Osteoblast (primary cell): ENCODE results near the gene AKAP13. TPM values are rescaled to one million over a fixed set of nuclear protein-coding genes. Genes with fewer than 3 reads are reported as not detected.
"Not testable (repeated sequence)": the region's sequence is repeated elsewhere in the genome, so short reads cannot be mapped to it uniquely, and the experiment has no call there.

Source experiments
- DNase-seq: peaks from one replicate; pipeline ENCODE4 v3.0.0; 2011; ENCODE audit warnings: low spot score, mixed read lengths; ENCODE audit not compliant: insufficient read length; ENCODE audit errors: missing footprints
- H2AFZ ChIP-seq: 2 replicates; pipeline ENCODE4 v1.6.0; 2011; ENCODE audit warnings: mild to moderate bottlenecking, low read length
- H3K27ac ChIP-seq: 2 replicates; pipeline ENCODE4 v1.5.1; 2011; ENCODE audit warnings: mild to moderate bottlenecking, low read depth, low read length, moderate library complexity
- H3K27me3 ChIP-seq: 2 replicates; pipeline ENCODE4 v1.6.0; 2012; ENCODE audit warnings: mild to moderate bottlenecking, control low read depth, inconsistent platforms, low read length, moderate library complexity; ENCODE audit not compliant: insufficient read depth
- H3K36me3 ChIP-seq: 2 replicates; pipeline ENCODE4 v1.5.1; 2011; ENCODE audit warnings: mild to moderate bottlenecking, low read length, control low read depth, moderate library complexity; ENCODE audit not compliant: insufficient read depth
- H3K4me1 ChIP-seq: 2 replicates; pipeline ENCODE4 v1.5.1; 2011; ENCODE audit warnings: mild to moderate bottlenecking, low read length, control low read depth, moderate library complexity; ENCODE audit not compliant: insufficient read depth
- H3K4me2 ChIP-seq: 2 replicates; pipeline ENCODE4 v1.6.0; 2011; ENCODE audit warnings: mild to moderate bottlenecking, low read length; ENCODE audit not compliant: insufficient read depth
- H3K4me3 ChIP-seq: fragments of 200-600 bp; sonication (generic); 3 replicates; pipeline ENCODE4 v1.5.1; 2012; ENCODE audit warnings: mild to moderate bottlenecking, low read length, inconsistent platforms; ENCODE audit not compliant: insufficient read depth
- H3K79me2 ChIP-seq: 2 replicates; pipeline ENCODE4 v1.6.0; 2012; ENCODE audit warnings: mild to moderate bottlenecking, low read length, control low read depth, inconsistent platforms; ENCODE audit not compliant: insufficient read depth
- H3K9me3 ChIP-seq: 2 replicates; pipeline ENCODE4 v1.5.1; 2011; ENCODE audit warnings: low read depth, low read length, control low read depth
- H4K20me1 ChIP-seq: 2 replicates; pipeline ENCODE4 v1.6.0; 2012; ENCODE audit warnings: mild to moderate bottlenecking, low read length, control low read depth; ENCODE audit not compliant: insufficient read depth
- CTCF ChIP-seq: IDR thresholded peaks from 2 replicates; pipeline ENCODE4 v1.5.1; 2011; ENCODE audit warnings: mild to moderate bottlenecking, low read depth, low read length, moderate library complexity; ENCODE audit errors: extremely low read depth
- total RNA-seq: library from RNA; depleted of rRNA; stranded (reverse); fragments of >200 nt; gene quantifications from 2 replicates; pipeline ENCODE4 v1.2.3, GENCODE V29; 2012

The AKAP13 gene
- total RNA-seq, 1 donor, result 77.1 TPM

DNA sequence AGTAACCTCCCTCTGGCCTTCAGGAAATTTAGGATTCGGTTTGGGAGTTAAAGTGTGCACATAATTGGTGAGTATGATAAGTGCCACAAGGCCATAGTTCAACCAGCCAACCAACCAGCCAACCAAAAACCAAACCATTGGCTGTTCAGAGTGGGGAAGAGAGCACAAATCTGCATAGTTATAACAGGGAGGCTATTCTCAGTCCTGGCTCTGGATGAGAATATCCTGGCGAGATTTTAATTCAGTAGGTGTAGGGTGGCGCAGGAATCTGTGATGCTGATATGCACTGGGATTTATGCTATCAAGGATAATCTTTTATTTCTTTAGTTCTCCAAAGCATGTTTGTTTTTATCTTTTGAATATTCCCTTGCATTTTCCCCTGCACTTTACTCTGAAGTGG, 49.1 kb downstream of the AKAP13 start:
- Histone ChIP-seq H3K4me2 (no peak overlapping the region), H4K20me1 (peaks cover 11% of the 10 kb centered on the region), H3K27ac (no peak overlapping the region), H3K4me1 (no peaks in the 10 kb centered on the region), H3K36me3 (no peaks in the 10 kb centered on the region), H3K4me3 (no peak overlapping the region), H3K27me3 (no peaks in the 10 kb centered on the region), H2AFZ (no peak overlapping the region), H3K9me3 (no peaks in the 10 kb centered on the region), H3K79me2 (peaks cover 83% of the 10 kb centered on the region)
- TF ChIP-seq CTCF, result no peak
- no peak for DNase-seq

- Histone ChIP-seq H3K79me2 (peaks cover 73% of the 10 kb centered on the region), H3K36me3 (no peaks in the 10 kb centered on the region)
Measured at GRCh38 chr15:85430406-85431204, 50.2 kb downstream of the AKAP13 start.

DNA sequence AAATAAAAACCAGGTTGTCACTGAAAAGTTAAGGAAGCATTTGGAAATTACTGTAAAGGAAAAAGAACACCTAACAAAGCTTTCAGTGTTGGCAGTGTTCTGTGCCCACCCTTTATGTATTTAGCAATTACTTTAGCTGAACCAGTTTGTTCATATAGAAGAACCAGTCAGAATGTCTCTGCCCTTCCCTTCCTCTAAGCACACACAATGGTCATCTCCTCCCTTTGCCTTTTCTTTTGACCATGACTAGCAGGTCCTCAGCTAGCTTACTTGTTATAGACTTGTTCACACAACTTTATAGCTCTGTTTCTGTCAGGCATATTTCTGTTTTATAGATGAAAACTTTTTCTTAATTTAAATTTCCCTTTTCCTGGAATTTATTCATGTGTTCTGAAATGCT, 59.6 kb downstream of the AKAP13 start:
- no peak overlapping the region for H3K27ac ChIP-seq
- H3K79me2 ChIP-seq, result peaks cover 39% of the 10 kb centered on the region
- no peaks in the 10 kb centered on the region for H3K27me3 ChIP-seq
- H3K4me2 ChIP-seq, result no peak overlapping the region
- H4K20me1 ChIP-seq, result peaks cover 15% of the 10 kb centered on the region
- H3K4me3 ChIP-seq, result no peak overlapping the region
- H3K36me3 ChIP-seq, result no peaks in the 10 kb centered on the region
- no peak for DNase-seq
- no peaks in the 10 kb centered on the region for H3K4me1 ChIP-seq
- H2AFZ ChIP-seq, result no peak overlapping the region
- H3K9me3 ChIP-seq, result no peaks in the 10 kb centered on the region
- no peak for TF ChIP-seq CTCF

More at GRCh38 chr15:85430406-85431204, 50.2 kb downstream of the AKAP13 start:
- H3K9me3 ChIP-seq, result no peaks in the 10 kb centered on the region
- DNase-seq, result no peak
- no peak for TF ChIP-seq CTCF
- no peak overlapping the region for H3K4me2 ChIP-seq
- H3K27ac ChIP-seq, result no peak overlapping the region
- H2AFZ ChIP-seq, result no peak overlapping the region
- no peaks in the 10 kb centered on the region for H3K27me3 ChIP-seq
- H3K4me3 ChIP-seq, result no peak overlapping the region
- H3K4me1 ChIP-seq, result no peaks in the 10 kb centered on the region
- H4K20me1 ChIP-seq, result peaks cover 9% of the 10 kb centered on the region

GRCh38 chr15:85440451-85440850, 60.0 kb downstream of the AKAP13 start:
- Histone ChIP-seq H3K9me3 (no peaks in the 10 kb centered on the region), H3K27ac (no peak overlapping the region), H3K4me1 (no peaks in the 10 kb centered on the region), H3K4me3 (no peak overlapping the region), H4K20me1 (peaks cover 18% of the 10 kb centered on the region), H3K36me3 (no peaks in the 10 kb centered on the region), H2AFZ (no peak overlapping the region), H3K79me2 (peaks cover 44% of the 10 kb centered on the region), H3K27me3 (no peaks in the 10 kb centered on the region), H3K4me2 (no peak overlapping the region)
- DNase-seq, result no peak
- no peak for TF ChIP-seq CTCF

GRCh38 chr15:85441854-85442253, 61.5 kb downstream of the AKAP13 start:
- not testable (repeated sequence) for H3K27me3 ChIP-seq, H3K4me2 ChIP-seq, H3K9me3 ChIP-seq, H3K4me3 ChIP-seq, H3K4me1 ChIP-seq, H2AFZ ChIP-seq, H3K27ac ChIP-seq, DNase-seq, H3K36me3 ChIP-seq
- H4K20me1 ChIP-seq, result peaks cover 22% of the 10 kb centered on the region
- H3K79me2 ChIP-seq, result peaks cover 55% of the 10 kb centered on the region
